Endometrial microvascular endothelial cells (primary cell): ENCODE results near the gene LILRA5. TPM values are rescaled to one million over a fixed set of nuclear protein-coding genes. Genes with fewer than 3 reads are reported as not detected.
"Not testable (repeated sequence)": the region's sequence is repeated elsewhere in the genome, so short reads cannot be mapped to it uniquely, and the experiment has no call there.

Experiments used
- in situ Hi-C: cut with HindIII; loops from 2 replicates; pipeline ENCODE4 v1.10.0; 2017; ENCODE audit warnings: low sequenced_read_pairs, low pct_unique_long_range_greater_than_20kb; ENCODE audit errors: inconsistent ontology term
- total RNA-seq: library from RNA; depleted of rRNA; stranded (reverse); fragments of >200 nt; gene quantifications from one replicate; pipeline ENCODE4 v1.2.3, GENCODE V29; 2015; ENCODE audit errors: inconsistent ontology term

Gene LILRA5
- total RNA-seq, 1 donor from 2014 or later, result not detected

GRCh38 chr19:54335979-54336892 is 23.3 kb upstream of the LILRA5 start:
- in situ Hi-C loops, result no loop called here

- in situ Hi-C loops, result no loop called here
Measured at GRCh38 chr19:54335164-54335563, 22.2 kb upstream of the LILRA5 start.

- in situ Hi-C loops, result no loop called here
Measured at GRCh38 chr19:54333586-54334298, 20.8 kb upstream of the LILRA5 start.

- in situ Hi-C loops, result no loop called here
Measured at GRCh38 chr19:54332149-54332548, 19.2 kb upstream of the LILRA5 start.

GRCh38 chr19:54331626-54332025 is 18.7 kb upstream of the LILRA5 start:
- in situ Hi-C loops, result no loop called here

GRCh38 chr19:54329476-54330165 is 16.7 kb upstream of the LILRA5 start:
- in situ Hi-C loops, result no loop called here

GRCh38 chr19:54328781-54329180 is 15.8 kb upstream of the LILRA5 start:
- in situ Hi-C loops, result not testable (repeated sequence)

- in situ Hi-C loops, result no loop called here
Measured at GRCh38 chr19:54325631-54326030, 12.7 kb upstream of the LILRA5 start.

- in situ Hi-C loops, result no loop called here
Measured at GRCh38 chr19:54325194-54325621, 12.2 kb upstream of the LILRA5 start.

GRCh38 chr19:54324071-54324470 is 11.1 kb upstream of the LILRA5 start:
- in situ Hi-C loops, result no loop called here

GRCh38 chr19:54322934-54323333 is 10.0 kb upstream of the LILRA5 start:
- in situ Hi-C loops, result not testable (repeated sequence)

GRCh38 chr19:54322295-54322694 is 9.3 kb upstream of the LILRA5 start:
- in situ Hi-C loops, result not testable (repeated sequence)

- in situ Hi-C loops, result no loop called here
Measured at GRCh38 chr19:54319892-54320670, 7.1 kb upstream of the LILRA5 start.

- in situ Hi-C loops, result no loop called here
Measured at GRCh38 chr19:54319049-54319448, 6.1 kb upstream of the LILRA5 start.

- in situ Hi-C loops, result no loop called here
Measured at GRCh38 chr19:54317965-54318240, 4.9 kb upstream of the LILRA5 start.

- in situ Hi-C loops, result no loop called here
Measured at GRCh38 chr19:54317108-54317964, 4.4 kb upstream of the LILRA5 start.

GRCh38 chr19:54316746-54317107 is 3.8 kb upstream of the LILRA5 start:
- in situ Hi-C loops, result no loop called here

GRCh38 chr19:54315956-54316355 is 3.0 kb upstream of the LILRA5 start:
- in situ Hi-C loops, result no loop called here
